HG03378 (cell line): ENCODE results near the gene FANCC.

Experiments used
- ATAC-seq: cut with Tn5 transposase; IDR thresholded peaks from one replicate; pipeline ENCODE4 v1.9.1; 2021; ENCODE audit warnings: mild to moderate bottlenecking, moderate library complexity; ENCODE audit not compliant: unreplicated experiment

The FANCC gene

GRCh38 chr9:95076696-95077052 lies 240.8 kb downstream of the FANCC start:
- no peak for ATAC-seq

GRCh38 chr9:95075700-95076099 lies 241.8 kb downstream of the FANCC start:
- ATAC-seq: no peak

DNA sequence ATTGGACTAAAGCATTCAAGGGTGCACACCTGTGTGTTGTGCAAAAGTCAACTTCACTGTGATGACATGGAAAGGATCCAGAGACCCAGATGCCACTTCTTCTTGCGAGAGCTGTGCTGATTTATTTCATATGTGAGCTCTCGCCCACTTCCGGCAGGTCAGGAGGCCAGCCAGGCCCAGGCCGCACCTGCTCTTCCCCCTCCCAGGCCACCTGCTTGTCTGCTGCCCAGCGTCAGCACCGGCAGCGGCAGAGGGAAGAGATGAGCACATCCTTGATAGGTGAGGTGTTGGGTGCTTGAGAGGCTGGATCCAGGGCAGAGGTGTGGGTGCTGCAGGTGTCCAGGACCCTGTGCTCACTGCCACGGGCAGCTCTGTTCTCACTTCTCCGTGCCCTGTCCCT lies 242.9 kb downstream of the FANCC start:
- no peak for ATAC-seq

DNA sequence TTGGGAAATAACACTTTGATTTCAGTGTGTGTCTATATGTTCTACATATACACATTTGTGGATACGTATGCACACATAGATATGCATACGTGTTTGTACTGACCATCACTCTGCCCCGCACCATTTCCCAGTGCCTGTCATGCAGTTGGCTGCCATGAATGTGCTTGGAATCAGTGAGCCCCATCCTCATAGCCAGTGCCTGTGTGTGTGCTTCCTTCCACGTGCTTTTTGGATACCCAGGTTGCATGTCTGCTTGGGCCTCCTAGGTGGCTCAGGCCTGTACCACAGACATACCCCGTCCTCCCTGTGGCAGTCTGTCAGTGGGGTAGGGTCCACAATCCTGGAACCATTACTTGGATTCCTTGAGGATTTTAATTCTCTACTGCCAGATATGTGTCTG lies 243.6 kb downstream of the FANCC start:
- no peak for ATAC-seq

- no peak for ATAC-seq
Measured at GRCh38 chr9:95073042-95073607, 244.4 kb downstream of the FANCC start.

DNA sequence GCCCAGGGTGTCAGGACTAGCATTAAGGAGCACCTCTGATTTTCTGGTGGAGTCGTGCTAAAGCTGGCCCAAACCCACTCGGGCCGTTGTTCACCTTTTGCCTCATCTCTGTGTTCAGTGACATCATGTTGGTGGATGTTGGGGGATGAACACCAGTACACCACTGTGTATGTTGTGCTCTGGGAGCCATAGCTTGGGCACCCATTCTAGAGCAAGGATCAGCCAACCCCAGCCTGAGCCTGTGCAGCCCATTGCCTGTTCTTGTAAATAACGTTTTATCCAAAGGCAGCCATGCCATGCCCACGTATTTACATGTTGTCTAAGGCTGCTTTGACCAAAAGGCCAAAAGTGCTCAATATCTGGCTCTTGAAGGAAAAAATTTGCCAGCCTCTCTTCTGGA lies 245.6 kb downstream of the FANCC start:
- no peak for ATAC-seq

GRCh38 chr9:95071450-95071849 lies 246.1 kb downstream of the FANCC start:
- ATAC-seq: no peak

- ATAC-seq: no peak
Measured at GRCh38 chr9:95070549-95071021, 246.9 kb downstream of the FANCC start.

- ATAC-seq: no peak
Measured at GRCh38 chr9:95067897-95068296, 249.6 kb downstream of the FANCC start.

DNA sequence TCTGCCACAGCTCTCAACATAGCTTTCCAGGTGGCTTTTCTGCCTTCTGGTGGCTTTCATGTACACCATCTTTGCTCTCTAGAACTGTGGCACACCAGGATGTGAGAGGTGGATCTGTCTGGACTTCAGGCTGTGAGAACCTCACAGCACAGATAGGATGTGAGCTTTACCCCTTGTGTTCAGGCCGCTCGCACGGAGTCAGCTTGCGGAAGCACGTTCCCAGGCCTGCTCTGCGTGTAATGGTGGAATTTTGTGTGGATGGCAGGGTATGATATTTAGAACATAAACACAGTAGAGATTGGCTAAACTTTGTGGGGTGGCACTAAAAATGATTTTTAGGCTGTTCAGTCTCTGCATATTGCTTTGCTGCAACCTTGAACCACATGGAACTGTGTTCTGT lies 250.5 kb downstream of the FANCC start:
- ATAC-seq: no peak

GRCh38 chr9:95065224-95065623 lies 252.3 kb downstream of the FANCC start:
- ATAC-seq: no peak

DNA sequence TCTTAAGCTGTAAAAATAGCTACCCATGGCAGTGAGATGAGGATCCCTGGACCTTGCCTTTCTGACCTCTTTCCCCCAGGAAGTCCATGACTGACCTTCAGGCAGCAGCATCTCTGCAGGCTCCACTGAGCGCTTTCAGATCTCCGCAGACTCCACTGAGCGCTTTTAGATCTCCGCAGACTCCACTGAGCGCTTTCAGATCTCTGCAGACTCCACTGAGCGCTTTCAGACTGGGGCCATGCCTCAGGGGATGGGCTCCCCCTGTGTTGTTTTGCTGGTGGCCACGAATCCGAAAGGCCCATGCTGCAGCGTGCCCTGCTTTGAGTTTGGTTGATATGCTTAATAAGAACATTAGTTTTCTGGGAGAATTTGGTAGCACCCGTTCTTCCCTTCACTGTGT lies 254.2 kb downstream of the FANCC start:
- ATAC-seq: no peak

DNA sequence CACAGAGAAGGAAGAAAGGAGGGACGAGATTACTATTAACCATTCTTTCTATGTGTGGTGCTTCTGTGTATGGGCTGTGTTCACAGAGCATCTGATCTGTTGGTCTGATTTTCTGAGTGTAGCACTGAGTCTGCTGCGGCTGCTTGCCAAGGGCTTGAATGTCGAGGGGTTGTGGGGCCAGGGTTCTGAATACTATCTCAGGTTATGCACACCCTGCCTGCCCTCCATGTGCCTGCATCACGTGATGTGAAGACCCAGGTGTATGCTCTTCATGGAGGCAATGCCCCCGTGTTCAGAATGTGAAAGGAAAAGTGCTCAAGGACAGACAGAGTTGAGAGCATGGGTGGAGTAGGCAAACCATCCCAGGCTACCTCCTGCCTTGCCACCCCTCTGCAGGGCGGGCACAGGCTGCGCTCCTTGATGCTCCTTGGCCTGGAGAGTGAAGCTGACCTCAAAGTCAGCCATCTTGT lies 254.9 kb downstream of the FANCC start:
- ATAC-seq: no peak

- ATAC-seq: no peak
Measured at GRCh38 chr9:95061916-95062595, 255.5 kb downstream of the FANCC start.

- ATAC-seq: no peak
Measured at GRCh38 chr9:95060916-95061315, 256.6 kb downstream of the FANCC start.

DNA sequence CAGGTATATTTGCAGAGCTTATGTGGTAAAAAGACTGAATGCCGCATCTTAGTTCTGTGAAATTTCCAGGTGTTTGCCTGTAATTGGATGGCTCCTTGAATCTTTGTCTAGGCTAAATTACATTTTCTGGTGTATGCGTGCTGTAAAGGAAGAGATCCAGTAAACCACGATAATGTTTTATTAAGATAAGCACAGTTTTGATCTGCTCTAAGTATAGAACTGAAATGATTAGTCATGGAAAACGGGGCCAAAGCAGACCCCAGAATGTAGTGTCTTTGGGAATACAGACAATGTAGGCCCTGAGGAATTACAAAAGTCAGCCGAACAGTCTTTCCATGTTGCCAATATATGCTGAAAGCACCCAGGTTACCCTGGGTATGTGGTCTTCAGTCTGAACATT lies 257.3 kb downstream of the FANCC start:
- no peak for ATAC-seq

- ATAC-seq: no peak
Measured at GRCh38 chr9:95058795-95059386, 258.6 kb downstream of the FANCC start.

DNA sequence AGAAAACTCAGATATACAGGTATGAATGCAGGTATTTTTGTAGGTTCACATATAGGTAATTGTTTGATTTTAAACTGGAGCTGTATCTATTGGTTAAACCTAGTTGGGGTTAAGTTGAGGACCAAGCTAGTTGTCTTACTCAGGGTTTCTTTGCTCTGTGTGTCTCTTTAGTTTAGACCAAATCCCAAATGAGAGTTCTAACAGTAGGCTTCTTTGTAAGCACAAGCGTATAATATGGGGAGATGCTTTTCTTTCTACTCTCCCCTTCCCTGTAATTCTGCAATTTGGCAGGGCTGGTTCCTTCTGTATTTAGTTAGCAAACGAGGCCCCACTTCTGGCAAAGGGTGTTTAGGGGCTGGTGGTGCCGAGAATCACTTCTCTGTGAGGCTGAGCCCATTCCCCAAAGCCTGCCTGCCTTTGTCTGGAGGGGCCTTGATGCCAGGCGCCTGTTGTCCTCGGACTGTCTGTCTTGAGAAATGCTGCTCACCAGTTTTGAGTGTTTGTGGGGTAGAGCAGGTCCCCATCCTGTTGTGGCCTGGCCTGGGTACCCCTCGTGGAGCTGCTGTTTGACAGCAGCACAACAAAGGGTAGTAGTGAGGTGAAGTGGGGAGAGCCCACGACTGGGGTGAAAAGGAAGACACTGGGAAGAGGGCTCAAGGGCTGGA lies 259.3 kb downstream of the FANCC start:
- no peak for ATAC-seq

GRCh38 chr9:95057101-95057500 lies 260.4 kb downstream of the FANCC start:
- no peak for ATAC-seq

DNA sequence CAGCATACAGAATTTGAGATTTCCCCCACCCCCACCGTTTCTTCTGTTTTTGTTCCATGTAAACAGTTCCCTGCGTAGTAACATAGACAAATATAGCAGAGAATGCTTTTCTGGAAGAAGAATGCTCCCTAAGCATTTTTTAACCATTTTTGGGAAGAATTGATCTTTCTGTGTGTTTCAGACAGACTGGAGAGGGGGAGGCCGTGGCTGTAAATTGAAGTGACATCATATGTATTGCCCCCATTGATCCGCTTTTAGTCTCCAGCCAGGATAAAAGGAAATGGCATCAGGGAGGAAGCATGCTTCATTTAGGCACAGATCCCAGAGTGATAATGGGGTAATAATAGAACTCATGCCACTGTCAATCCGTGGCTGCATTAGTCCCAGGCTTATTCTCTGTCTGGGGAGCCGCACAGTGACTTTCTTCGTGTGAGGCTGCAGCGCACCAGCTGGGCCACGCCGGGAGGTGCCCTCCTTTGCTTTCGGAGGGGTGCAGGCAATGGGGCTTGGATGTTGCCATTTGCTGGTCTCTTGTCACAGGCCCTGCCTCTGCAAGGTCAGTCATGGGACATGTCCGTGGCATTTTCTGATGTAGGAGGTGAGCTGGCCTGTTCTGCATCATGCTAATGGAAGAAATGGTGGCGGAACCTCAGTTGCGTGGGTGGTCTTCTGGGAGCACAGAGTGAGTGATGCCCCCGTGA lies 261.5 kb downstream of the FANCC start:
- no peak for ATAC-seq

GRCh38 chr9:95055334-95055850 lies 262.1 kb downstream of the FANCC start:
- ATAC-seq: no peak
